Activated naive CD8-positive, alpha-beta T cell treated with anti-CD3 and anti-CD28 coated beads for 36 hours (primary cell): ENCODE data around the gene TCF23. TPM values are rescaled to one million over a fixed set of nuclear protein-coding genes. Genes with fewer than 3 reads are reported as not detected.

Experiments
- DNase-seq: peaks from one replicate; pipeline ENCODE4 v3.0.0; 2021
- H3K27ac Mint-ChIP-seq: one replicate; pipeline ENCODE4 v1.8.0; 2022; ENCODE audit warnings: mild to moderate bottlenecking, moderate library complexity, mixed read lengths
- H3K27me3 Mint-ChIP-seq: one replicate; pipeline ENCODE4 v1.8.0; 2022; ENCODE audit warnings: mild to moderate bottlenecking, mixed read lengths
- H3K36me3 Mint-ChIP-seq: one replicate; pipeline ENCODE4 v1.8.0; 2021; ENCODE audit warnings: mild to moderate bottlenecking, mixed read lengths
- H3K4me1 Mint-ChIP-seq: one replicate; pipeline ENCODE4 v1.8.0; 2021; ENCODE audit warnings: mixed read lengths
- H3K4me3 Mint-ChIP-seq: one replicate; pipeline ENCODE4 v1.8.0; 2022; ENCODE audit warnings: mild to moderate bottlenecking, moderate library complexity, mixed read lengths
- H3K9me3 Mint-ChIP-seq: one replicate; pipeline ENCODE4 v1.8.0; 2022; ENCODE audit warnings: mixed read lengths
- total RNA-seq, 2 experiments: library from RNA; stranded (reverse); gene quantifications; one replicate each; pipeline ENCODE4 v1.2.3, GENCODE V29; 2021

TCF23 gene
- total RNA-seq, 2 experiments from 2014 or later = not detected

DNA sequence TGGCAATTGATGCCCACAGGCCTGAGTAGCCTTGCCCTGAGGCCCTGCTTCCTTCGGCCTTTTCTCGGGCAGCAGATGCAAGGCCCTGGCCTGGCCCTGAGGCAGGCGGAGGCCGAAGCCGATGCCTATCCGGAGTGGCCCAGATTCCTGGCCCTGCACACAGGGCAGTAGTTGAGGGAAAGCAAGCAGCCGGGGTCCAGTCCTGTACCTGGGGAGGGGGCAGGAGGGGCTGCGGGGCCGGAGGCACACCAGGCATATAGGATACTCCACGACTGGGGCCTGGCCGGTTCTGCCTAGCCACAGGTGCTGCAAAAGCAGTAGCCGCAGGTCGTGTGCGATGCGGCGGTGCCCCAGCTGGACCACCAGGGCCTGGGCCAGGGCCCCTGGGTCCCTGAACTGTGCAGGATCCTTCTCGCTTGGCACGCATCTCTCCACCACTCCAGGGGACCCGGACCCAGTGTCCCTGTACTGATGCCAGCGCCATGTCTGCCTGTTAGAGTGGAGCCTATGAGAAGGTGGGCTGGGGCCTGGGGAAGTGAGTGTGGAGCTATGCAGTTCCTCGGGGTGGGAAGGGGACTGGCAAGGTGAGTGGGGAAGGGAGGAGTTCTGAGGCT lies 11.4 kb upstream of the TCF23 start:
- H3K36me3 Mint-ChIP-seq = peaks cover 16% of the 10 kb centered on the region
- no peak overlapping the region for H3K4me3 Mint-ChIP-seq
- H3K4me1 Mint-ChIP-seq = peaks cover 15% of the 10 kb centered on the region
- DNase-seq = no peak
- H3K9me3 Mint-ChIP-seq = no peaks in the 10 kb centered on the region
- no peaks in the 10 kb centered on the region for H3K27me3 Mint-ChIP-seq
- no peak overlapping the region for H3K27ac Mint-ChIP-seq

DNA sequence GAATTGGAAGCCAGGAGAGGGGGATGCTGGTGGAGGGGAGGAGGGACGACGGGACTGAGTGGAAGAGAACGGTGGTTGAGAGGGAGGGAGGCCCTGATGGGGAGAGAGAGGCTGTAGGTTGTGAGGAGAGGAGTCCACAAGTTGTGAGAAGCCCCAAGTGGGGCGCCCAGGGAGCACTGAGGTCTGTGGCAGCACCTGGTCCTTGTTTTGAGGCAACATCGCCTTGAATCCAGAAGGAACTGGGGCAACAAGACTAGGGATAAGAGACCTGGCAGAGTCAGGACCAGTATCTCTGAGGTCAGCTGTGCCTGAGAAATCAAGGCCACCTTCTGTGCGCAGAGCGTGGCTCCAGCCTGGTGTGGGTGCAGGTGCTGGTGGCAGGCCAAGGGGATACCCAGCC lies 10.7 kb upstream of the TCF23 start:
- H3K27ac Mint-ChIP-seq = no peak overlapping the region
- peaks cover 10% of the 10 kb centered on the region for H3K36me3 Mint-ChIP-seq
- no peaks in the 10 kb centered on the region for H3K27me3 Mint-ChIP-seq
- H3K9me3 Mint-ChIP-seq = peaks cover 1% of the 10 kb centered on the region
- H3K4me3 Mint-ChIP-seq = no peak overlapping the region
- no peak for DNase-seq
- peaks cover 10% of the 10 kb centered on the region for H3K4me1 Mint-ChIP-seq

DNA sequence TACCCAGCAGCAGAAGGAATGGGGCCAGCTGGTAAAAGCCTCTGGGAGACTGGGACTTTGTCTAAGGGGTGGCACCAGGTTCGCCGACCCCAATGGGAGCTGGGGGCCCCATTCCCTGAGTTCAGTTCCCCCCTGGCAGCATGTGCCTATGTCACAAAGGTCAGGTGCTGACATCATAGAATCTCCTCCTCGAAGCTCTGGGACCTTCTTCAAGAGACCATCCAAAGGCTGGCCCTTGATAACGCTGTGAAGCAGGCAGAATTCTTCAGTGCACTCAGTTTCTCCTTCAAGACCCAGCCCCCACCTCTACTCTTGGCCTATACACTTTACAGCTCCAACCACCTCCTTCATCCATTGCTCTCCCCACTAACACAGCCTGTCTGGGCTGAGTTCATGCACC lies 9.5 kb upstream of the TCF23 start, which contains the start of gene PRR30:
TSS of gene PRR30 (minus strand) at position 101 of the 400 bp plus-strand sequence. CDS start 1,081 bp downstream, outside the sequence.
- peaks cover 2% of the 10 kb centered on the region for H3K36me3 Mint-ChIP-seq
- peaks cover 2% of the 10 kb centered on the region for H3K9me3 Mint-ChIP-seq
- H3K4me3 Mint-ChIP-seq = no peak within 1 kb of the TSS
- peaks cover 9% of the 10 kb centered on the region for H3K27me3 Mint-ChIP-seq
- H3K27ac Mint-ChIP-seq = no peak within 1 kb of the TSS
- no peak for DNase-seq
- peaks cover 3% of the 10 kb centered on the region for H3K4me1 Mint-ChIP-seq

DNA sequence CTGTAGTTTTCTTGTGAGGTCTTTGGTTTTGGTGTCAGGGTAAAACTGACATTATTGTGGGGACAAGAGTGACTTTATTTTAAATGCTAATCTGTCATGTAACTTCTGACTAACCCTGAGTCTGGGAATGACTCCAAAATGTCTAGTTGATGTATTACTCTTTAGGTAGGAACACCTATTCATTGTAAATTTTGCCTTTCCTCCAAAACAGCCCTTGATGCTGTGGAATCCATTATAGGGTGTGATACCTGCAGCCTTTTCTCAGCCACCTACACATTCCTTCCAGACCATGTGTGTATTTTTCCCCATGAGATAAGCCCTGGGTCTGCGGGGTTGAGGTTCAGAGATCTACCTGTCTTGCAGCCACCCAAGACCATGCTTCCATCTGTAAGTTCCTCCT lies 5.5 kb upstream of the TCF23 start:
- H3K4me3 Mint-ChIP-seq = no peak overlapping the region
- peaks cover 2% of the 10 kb centered on the region for H3K9me3 Mint-ChIP-seq
- H3K4me1 Mint-ChIP-seq = no peaks in the 10 kb centered on the region
- peaks cover 9% of the 10 kb centered on the region for H3K27me3 Mint-ChIP-seq
- DNase-seq = no peak
- H3K36me3 Mint-ChIP-seq = no peaks in the 10 kb centered on the region
- no peak overlapping the region for H3K27ac Mint-ChIP-seq

DNA sequence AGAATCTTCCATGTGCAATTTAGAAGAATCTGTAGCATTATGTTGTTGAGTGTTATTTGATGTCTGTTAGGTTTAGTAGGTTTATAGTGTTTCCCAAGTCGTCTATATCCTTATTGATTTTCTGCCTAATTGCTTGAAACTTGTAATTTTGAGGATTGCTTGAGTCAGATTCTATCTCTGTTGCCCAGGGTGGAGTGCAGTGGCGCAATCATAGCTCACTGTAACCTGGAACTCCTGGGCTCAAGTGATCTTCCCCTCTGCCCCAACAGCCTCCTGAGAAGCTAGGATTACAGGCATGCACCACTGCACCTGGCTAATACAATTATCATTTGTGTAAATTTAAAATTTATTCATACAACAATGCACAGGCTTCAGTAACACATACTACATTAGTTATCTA lies 3.1 kb upstream of the TCF23 start:
- no peaks in the 10 kb centered on the region for H3K4me1 Mint-ChIP-seq
- H3K9me3 Mint-ChIP-seq = peaks cover 2% of the 10 kb centered on the region
- H3K27me3 Mint-ChIP-seq = peaks cover 9% of the 10 kb centered on the region
- DNase-seq = no peak
- no peak overlapping the region for H3K4me3 Mint-ChIP-seq
- H3K36me3 Mint-ChIP-seq = no peaks in the 10 kb centered on the region
- H3K27ac Mint-ChIP-seq = no peak overlapping the region

DNA sequence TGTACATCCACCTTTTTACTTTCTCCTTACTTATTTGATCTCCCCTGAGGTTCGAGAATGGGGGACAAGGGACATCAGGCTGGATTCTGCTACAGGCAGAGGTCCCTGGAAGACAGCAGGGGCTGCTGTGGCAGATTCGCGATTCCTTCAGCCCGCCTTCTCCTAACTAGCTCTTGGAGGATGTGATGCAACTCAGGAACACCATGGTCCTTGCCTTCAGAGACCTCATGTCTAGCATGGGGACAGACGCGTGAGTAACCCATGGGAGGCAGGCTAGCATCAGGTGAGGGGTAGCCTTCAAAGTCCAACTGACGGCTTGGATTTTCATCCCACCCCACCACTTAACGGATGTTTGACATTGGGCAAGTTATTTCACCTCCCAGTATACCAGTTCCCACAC lies 869 bp upstream of the TCF23 start:
- Mint-ChIP-seq H3K27me3 (peaks cover 9% of the 10 kb centered on the region), H3K36me3 (no peaks in the 10 kb centered on the region), H3K9me3 (peaks cover 2% of the 10 kb centered on the region), H3K4me3 (no peak overlapping the region), H3K27ac (no peak overlapping the region), H3K4me1 (peaks cover 4% of the 10 kb centered on the region)
- DNase-seq = no peak

DNA sequence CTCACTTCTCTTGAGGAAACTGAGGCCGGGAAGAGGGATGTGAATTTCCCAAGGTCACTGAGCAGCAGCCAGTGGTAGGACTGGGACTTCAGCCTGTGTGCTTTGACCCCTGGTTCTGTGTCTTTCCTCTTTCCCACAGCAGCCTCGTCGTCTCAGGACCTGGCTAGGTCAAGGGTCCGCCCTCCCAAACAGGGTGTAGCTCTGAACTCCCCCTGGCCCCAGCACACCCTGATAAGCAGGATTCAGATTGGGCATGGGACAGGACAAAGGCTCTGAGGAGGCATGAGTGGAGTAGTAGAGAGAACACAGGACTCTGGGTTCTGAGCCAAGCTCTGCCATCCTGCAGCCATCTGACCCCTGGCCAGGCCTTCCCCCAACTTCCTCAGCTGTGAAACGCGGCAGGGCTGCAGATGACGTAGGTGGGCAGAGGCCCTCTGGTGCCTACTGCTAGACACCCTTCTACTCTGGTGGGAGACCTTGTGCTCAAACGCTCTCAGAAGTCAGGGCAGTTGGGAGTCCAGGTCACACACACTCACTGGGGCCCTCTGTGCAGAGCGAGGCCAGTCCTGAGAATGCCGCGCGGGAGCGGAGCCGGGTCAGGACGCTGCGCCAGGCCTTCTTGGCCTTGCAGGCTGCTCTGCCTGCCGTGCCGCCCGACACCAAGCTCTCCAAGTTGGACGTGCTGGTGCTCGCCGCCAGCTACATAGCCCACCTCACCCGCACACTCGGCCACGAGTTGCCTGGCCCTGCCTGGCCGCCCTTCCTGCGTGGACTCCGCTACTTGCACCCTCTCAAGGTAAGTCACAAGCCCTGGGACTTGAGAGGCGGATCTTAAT lies 984 bp downstream of the TCF23 start:
- Mint-ChIP-seq H3K36me3 (no peaks in the 10 kb centered on the region), H3K9me3 (no peaks in the 10 kb centered on the region), H3K27ac (no peak overlapping the region), H3K27me3 (no peaks in the 10 kb centered on the region), H3K4me3 (no peak overlapping the region), H3K4me1 (peaks cover 4% of the 10 kb centered on the region)
- no peak for DNase-seq

DNA sequence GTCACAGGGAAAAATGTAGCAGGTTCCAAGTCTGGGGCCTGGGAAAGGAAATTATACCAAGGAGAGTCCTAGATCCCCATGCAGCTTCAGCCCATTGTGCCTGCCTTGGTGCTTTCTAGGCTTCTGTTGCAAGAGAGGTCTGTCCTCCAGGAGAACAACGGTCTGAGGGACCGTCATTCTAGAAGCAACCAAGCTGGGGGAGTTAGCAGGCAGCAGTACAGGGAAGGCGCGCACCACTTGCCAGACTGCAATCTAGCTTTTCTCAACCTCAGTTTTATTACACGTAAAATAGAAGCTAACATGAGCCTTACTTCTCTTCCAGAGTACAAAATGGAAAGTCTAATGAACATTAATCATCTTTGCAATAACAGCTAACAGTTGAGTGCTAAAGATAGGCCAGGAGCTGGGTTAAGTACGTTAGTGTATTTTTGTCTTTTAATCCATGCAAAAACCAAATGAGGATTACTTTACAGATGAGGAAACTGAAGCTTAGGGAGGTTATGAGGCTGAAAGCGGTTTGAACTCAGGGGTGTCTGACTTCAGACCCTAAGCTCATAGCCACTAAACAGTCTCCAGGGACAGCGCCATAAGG lies 1.9 kb downstream of the TCF23 start:
- Mint-ChIP-seq H3K4me1 (peaks cover 4% of the 10 kb centered on the region), H3K27me3 (no peaks in the 10 kb centered on the region), H3K4me3 (no peak overlapping the region), H3K9me3 (no peaks in the 10 kb centered on the region), H3K36me3 (no peaks in the 10 kb centered on the region), H3K27ac (no peak overlapping the region)
- DNase-seq = no peak

DNA sequence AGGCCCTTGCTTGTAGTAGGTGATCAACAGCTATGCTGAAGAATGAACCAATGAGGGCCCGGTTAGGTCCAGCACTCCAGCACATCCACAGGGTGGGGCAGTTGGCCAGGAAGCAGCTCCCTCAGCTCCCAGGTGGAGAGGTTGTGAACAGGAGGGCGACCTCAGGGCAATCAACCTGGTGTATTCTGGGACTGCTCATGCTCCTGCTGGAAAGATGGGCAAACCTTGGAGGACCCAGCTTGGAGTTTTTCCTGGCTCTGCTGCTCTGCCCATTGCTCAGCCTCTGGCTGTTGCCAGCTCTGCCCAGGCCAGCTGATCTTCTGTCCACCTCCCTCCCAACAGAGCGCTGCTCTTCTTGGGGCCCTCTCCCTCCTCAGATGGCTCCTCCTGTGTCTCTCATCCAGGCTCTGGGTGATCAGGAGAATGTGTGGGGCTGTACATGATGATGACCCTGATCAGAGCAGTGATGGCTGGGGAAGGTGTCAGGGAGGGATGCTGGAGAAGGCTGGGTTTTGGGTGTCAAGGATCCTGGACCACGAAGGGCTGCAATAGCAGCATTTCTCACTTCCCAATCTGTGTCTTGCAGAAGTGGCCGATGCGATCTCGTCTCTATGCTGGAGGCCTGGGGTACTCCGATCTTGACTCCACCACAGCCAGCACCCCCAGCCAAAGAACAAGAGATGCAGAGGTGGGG lies 3.4 kb downstream of the TCF23 start:
- DNase-seq = no peak
- Mint-ChIP-seq H3K27me3 (no peaks in the 10 kb centered on the region), H3K27ac (no peak overlapping the region), H3K9me3 (no peaks in the 10 kb centered on the region), H3K36me3 (no peaks in the 10 kb centered on the region), H3K4me3 (no peak overlapping the region), H3K4me1 (peaks cover 4% of the 10 kb centered on the region)

- no peak for DNase-seq
These were observed 4.1 kb downstream of the TCF23 start for GRCh38 chr2:27152796-27153464.

GRCh38 chr2:27154488-27154887 lies 5.7 kb downstream of the TCF23 start:
- no peaks in the 10 kb centered on the region for H3K9me3 Mint-ChIP-seq
- H3K27ac Mint-ChIP-seq = no peak overlapping the region
- no peak for DNase-seq
- peaks cover 4% of the 10 kb centered on the region for H3K4me1 Mint-ChIP-seq
- H3K4me3 Mint-ChIP-seq = no peak overlapping the region
- no peaks in the 10 kb centered on the region for H3K36me3 Mint-ChIP-seq
- H3K27me3 Mint-ChIP-seq = no peaks in the 10 kb centered on the region

More at GRCh38 chr2:27152796-27153464, 4.1 kb downstream of the TCF23 start:
- H3K27me3 Mint-ChIP-seq = no peaks in the 10 kb centered on the region
- no peak overlapping the region for H3K27ac Mint-ChIP-seq
- H3K36me3 Mint-ChIP-seq = no peaks in the 10 kb centered on the region
- no peak overlapping the region for H3K4me3 Mint-ChIP-seq
- H3K9me3 Mint-ChIP-seq = no peaks in the 10 kb centered on the region
- H3K4me1 Mint-ChIP-seq = peaks cover 4% of the 10 kb centered on the region

- DNase-seq = no peak
- H3K27me3 Mint-ChIP-seq = no peaks in the 10 kb centered on the region
- H3K4me1 Mint-ChIP-seq = peaks cover 4% of the 10 kb centered on the region
- no peaks in the 10 kb centered on the region for H3K9me3 Mint-ChIP-seq
- no peak overlapping the region for H3K27ac Mint-ChIP-seq
- no peak overlapping the region for H3K4me3 Mint-ChIP-seq
- H3K36me3 Mint-ChIP-seq = no peaks in the 10 kb centered on the region
These were observed 6.3 kb downstream of the TCF23 start for GRCh38 chr2:27155069-27155520.

DNA sequence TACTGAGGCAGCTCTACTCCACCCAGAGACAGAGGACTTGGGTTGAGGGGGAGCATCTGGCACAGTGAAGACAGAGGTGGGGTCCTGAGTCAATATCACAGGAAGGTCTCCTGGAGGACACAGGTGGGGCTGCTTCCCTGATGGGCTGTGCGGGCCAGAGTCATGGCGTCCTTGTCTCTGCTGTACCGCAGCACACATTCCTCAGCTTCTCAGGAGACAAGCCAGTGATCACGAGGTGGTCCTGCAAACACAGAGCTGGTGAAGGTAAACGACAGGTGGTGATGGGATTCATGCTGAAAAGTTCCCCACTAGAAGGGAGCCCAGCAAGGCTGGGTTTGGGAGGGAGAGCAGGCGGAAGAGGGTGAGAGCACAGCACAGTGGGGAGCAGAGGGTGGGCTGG lies 9.7 kb downstream of the TCF23 start:
- Mint-ChIP-seq H3K4me3 (no peak overlapping the region), H3K36me3 (no peaks in the 10 kb centered on the region), H3K9me3 (no peaks in the 10 kb centered on the region), H3K4me1 (no peaks in the 10 kb centered on the region), H3K27ac (no peak overlapping the region), H3K27me3 (no peaks in the 10 kb centered on the region)
- no peak for DNase-seq

DNA sequence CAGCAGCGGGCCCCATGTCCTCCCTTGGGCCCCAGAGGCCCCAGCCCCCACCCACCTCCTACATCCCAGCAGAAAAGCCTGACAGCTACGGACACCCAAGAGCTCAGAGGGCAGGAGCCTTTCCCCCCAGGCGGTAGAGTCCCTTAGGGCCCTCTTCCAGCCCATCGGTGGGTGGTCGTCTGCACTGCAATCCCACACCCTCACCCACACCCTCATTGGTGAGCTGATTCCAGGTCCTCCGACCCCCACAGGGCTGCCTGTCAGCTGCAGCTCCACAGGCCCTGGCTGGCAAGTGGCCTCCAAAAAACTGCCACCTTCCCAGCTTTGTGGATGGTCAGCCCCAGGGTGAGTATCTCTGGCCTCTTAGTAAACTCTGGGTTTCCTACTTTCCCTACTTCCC lies 10.5 kb downstream of the TCF23 start:
- no peak for DNase-seq
- H3K9me3 Mint-ChIP-seq = no peaks in the 10 kb centered on the region
- no peaks in the 10 kb centered on the region for H3K27me3 Mint-ChIP-seq
- H3K36me3 Mint-ChIP-seq = no peaks in the 10 kb centered on the region
- no peak overlapping the region for H3K4me3 Mint-ChIP-seq
- no peak overlapping the region for H3K27ac Mint-ChIP-seq
- H3K4me1 Mint-ChIP-seq = no peaks in the 10 kb centered on the region
